Measurements from ENCODE around the gene PACRG. TPM values are rescaled to one million over a fixed set of nuclear protein-coding genes. Genes with fewer than 3 reads are reported as not detected.

Gene PACRG
- total RNA-seq, 4 donors from 2014 or later = 0.95 to 1.3 TPM; not detected in 2

GRCh38 chr6:163199371-163199770 is 471.6 kb downstream of the PACRG start:
- 72 to 82% methylated on average over 3 of the region's 4 CpGs for WGBS, 2 donors
- H3K4me3 ChIP-seq = no peak overlapping the region
- DNase-seq = no peak
- no peaks in the 10 kb centered on the region for H3K9me3 ChIP-seq
- H3K27ac ChIP-seq = no peak overlapping the region
- no peaks in the 10 kb centered on the region for H3K27me3 ChIP-seq
- intact Hi-C loops (cut with DNase I) = no loop called here
- H3K36me3 ChIP-seq = no peaks in the 10 kb centered on the region
- no peaks in the 10 kb centered on the region for H3K4me1 ChIP-seq
- TF ChIP-seq POLR2A (IDR thresholded peaks at IDR 0.05) (no peak), CTCF (IDR thresholded peaks at IDR 0.05) (no peak)

GRCh38 chr6:163200289-163200688 is 472.5 kb downstream of the PACRG start:
- Histone ChIP-seq H3K4me3 (no peak overlapping the region), H3K4me1 (no peaks in the 10 kb centered on the region), H3K36me3 (no peaks in the 10 kb centered on the region), H3K27me3 (no peaks in the 10 kb centered on the region), H3K27ac (no peak overlapping the region), H3K9me3 (no peaks in the 10 kb centered on the region)
- no peak for DNase-seq
- TF ChIP-seq CTCF (IDR thresholded peaks at IDR 0.05) (no peak), POLR2A (IDR thresholded peaks at IDR 0.05) (no peak)
- WGBS, 2 donors = 86 to 89% methylated on average over 11 of the region's 11 CpGs
- intact Hi-C loops (cut with DNase I) = no loop called here

GRCh38 chr6:163200694-163201093 is 472.9 kb downstream of the PACRG start:
- intact Hi-C loops (cut with DNase I) = no loop called here
- no peaks in the 10 kb centered on the region for H3K9me3 ChIP-seq
- no peak for DNase-seq
- H3K27me3 ChIP-seq = no peaks in the 10 kb centered on the region
- H3K36me3 ChIP-seq = no peaks in the 10 kb centered on the region
- no peaks in the 10 kb centered on the region for H3K4me1 ChIP-seq
- H3K27ac ChIP-seq = no peak overlapping the region
- TF ChIP-seq CTCF (IDR thresholded peaks at IDR 0.05) (no peak), POLR2A (IDR thresholded peaks at IDR 0.05) (no peak)
- WGBS, 2 donors = 48 to 70% methylated on average over 3 to 4 of the region's 8 CpGs
- no peak overlapping the region for H3K4me3 ChIP-seq

GRCh38 chr6:163201855-163202254 is 474.1 kb downstream of the PACRG start:
- TF ChIP-seq CTCF (IDR thresholded peaks at IDR 0.05) (no peak), POLR2A (IDR thresholded peaks at IDR 0.05) (no peak)
- intact Hi-C loops (cut with DNase I) = no loop called here
- DNase-seq = no peak
- Histone ChIP-seq H3K4me1 (no peaks in the 10 kb centered on the region), H3K27ac (no peak overlapping the region), H3K4me3 (no peak overlapping the region), H3K36me3 (no peaks in the 10 kb centered on the region), H3K9me3 (no peaks in the 10 kb centered on the region), H3K27me3 (no peaks in the 10 kb centered on the region)
- WGBS, 2 donors = 81 to 86% methylated on average over 12 of the region's 12 CpGs

GRCh38 chr6:163206196-163206595 is 478.4 kb downstream of the PACRG start:
- no peak for DNase-seq
- Histone ChIP-seq H3K27me3 (no peaks in the 10 kb centered on the region), H3K4me3 (no peak overlapping the region), H3K36me3 (no peaks in the 10 kb centered on the region), H3K9me3 (no peaks in the 10 kb centered on the region), H3K4me1 (no peaks in the 10 kb centered on the region), H3K27ac (no peak overlapping the region)
- 84 to 96% methylated on average over 2 of the region's 2 CpGs for WGBS, 2 donors
- intact Hi-C loops (cut with DNase I) = no loop called here
- TF ChIP-seq CTCF (IDR thresholded peaks at IDR 0.05) (no peak), POLR2A (IDR thresholded peaks at IDR 0.05) (no peak)
